Body of pancreas (tissue), 4 donors: ENCODE data around the gene PTPRN2. TPM values are rescaled to one million over a fixed set of nuclear protein-coding genes. Genes with fewer than 3 reads are reported as not detected.

Experiments used
- ATAC-seq: fragments of 150-250 bp; one replicate; pipeline ENCODE4 v1.9.1; 2016
- DNase-seq, 4 donors: peaks; one replicate each; pipeline ENCODE4 v3.0.0-alpha.2; 2019
- H3K27ac ChIP-seq, 4 donors: fragments of 200-600 bp; sonication (generic); 1 replicate in 3 of 4; 2 replicates in 1 of 4; pipeline versions ENCODE4 v1.5.1 to v1.6.1; 2016 to 2019; ENCODE audit warnings: mild to moderate bottlenecking in 1 of 4, mixed read lengths in 1 of 4, moderate library complexity in 1 of 4
- H3K27me3 ChIP-seq, 2 donors: fragments of 200-600 bp; sonication (generic); one replicate each; pipeline ENCODE4 v1.6.0; 2016; ENCODE audit warnings: mild to moderate bottlenecking in 1 of 2
- H3K36me3 ChIP-seq, 2 donors: fragments of 200-600 bp; sonication (generic); replicated peaks in 1 of 2; 2 replicates each; pipeline ENCODE4 v1.5.1; 2016; ENCODE audit warnings: low read depth in 2 of 2; ENCODE audit not compliant: insufficient read depth in 1 of 2
- H3K4me1 ChIP-seq: fragments of 200-600 bp; sonication (generic); one replicate; pipeline ENCODE4 v1.6.0; 2016
- H3K4me3 ChIP-seq, 2 donors: fragments of 200-600 bp; sonication (generic); 1 replicate in 1 of 2; 2 replicates in 1 of 2; pipeline ENCODE4 v1.5.1; 2016 to 2019
- H3K9me3 ChIP-seq, 3 donors: fragments of 200-600 bp; sonication (generic); 1 replicate in 2 of 3; 2 replicates in 1 of 3; pipeline ENCODE4 v1.5.1; 2016
- POLR2A ChIP-seq, 3 donors: fragments of 450-650 bp; IDR thresholded peaks; one replicate each; pipeline ENCODE4 v1.6.1; 2016; ENCODE audit warnings: antibody characterized with exemption in 3 of 3, mild to moderate bottlenecking in 2 of 3
- WGBS, 2 donors: methylation state at CpG; one replicate each; pipeline ENCODE4 v1.1.5; 2017; 5-methylcytosine and 5-hydroxymethylcytosine counted together
- intact Hi-C: fragments of 100-400 bp; cut with DNase I; formaldehyde crosslinking; loops from one replicate; pipeline ENCODE4 v1.15.1; 2023
- total RNA-seq, 2 donors: library from RNA; depleted of rRNA; stranded (reverse); fragments of >200 nt; gene quantifications; one replicate each; pipeline ENCODE4 v1.1.0, GENCODE V29; 2016
- TF ChIP-seq, protein P1 (sequence below), 7 experiments: fragments of 450-650 bp in 4 of 7; fragments of 200-600 bp in 3 of 7; sonication (generic) in 3 of 7; IDR thresholded peaks; one replicate each; pipeline ENCODE4 v1.5.1; 2016 to 2019; ENCODE audit warnings: antibody characterized with exemption in 7 of 7

PTPRN2 gene
- total RNA-seq, 2 donors from 2014 or later, result 31.6 to 76.1 TPM

GRCh38 chr7:158109364-158110033 is 478.1 kb downstream of the PTPRN2 start:
- WGBS, 2 donors, result 75 to 81% methylated on average over 12 of the region's 12 CpGs
- intact Hi-C loops, result no loop called here
- DNase-seq, result no peak
- TF ChIP-seq, protein P1, sequence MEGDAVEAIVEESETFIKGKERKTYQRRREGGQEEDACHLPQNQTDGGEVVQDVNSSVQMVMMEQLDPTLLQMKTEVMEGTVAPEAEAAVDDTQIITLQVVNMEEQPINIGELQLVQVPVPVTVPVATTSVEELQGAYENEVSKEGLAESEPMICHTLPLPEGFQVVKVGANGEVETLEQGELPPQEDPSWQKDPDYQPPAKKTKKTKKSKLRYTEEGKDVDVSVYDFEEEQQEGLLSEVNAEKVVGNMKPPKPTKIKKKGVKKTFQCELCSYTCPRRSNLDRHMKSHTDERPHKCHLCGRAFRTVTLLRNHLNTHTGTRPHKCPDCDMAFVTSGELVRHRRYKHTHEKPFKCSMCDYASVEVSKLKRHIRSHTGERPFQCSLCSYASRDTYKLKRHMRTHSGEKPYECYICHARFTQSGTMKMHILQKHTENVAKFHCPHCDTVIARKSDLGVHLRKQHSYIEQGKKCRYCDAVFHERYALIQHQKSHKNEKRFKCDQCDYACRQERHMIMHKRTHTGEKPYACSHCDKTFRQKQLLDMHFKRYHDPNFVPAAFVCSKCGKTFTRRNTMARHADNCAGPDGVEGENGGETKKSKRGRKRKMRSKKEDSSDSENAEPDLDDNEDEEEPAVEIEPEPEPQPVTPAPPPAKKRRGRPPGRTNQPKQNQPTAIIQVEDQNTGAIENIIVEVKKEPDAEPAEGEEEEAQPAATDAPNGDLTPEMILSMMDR (IDR thresholded peaks at IDR 0.05), result no peak
- TF ChIP-seq POLR2A (IDR thresholded peaks at IDR 0.05), result no peak
- no peak for ATAC-seq
- Histone ChIP-seq H3K27ac (no peak overlapping the region), H3K4me1 (no peaks in the 10 kb centered on the region), H3K36me3 (no peaks in the 10 kb centered on the region), H3K9me3 (no peaks in the 10 kb centered on the region), H3K4me3 (no peak overlapping the region), H3K27me3 (no peaks in the 10 kb centered on the region)

- Histone ChIP-seq H3K4me3 (no peak overlapping the region), H3K27ac (no peak overlapping the region), H3K27me3 (no peaks in the 10 kb centered on the region), H3K36me3 (no peaks in the 10 kb centered on the region), H3K4me1 (no peaks in the 10 kb centered on the region), H3K9me3 (no peaks in the 10 kb centered on the region)
- intact Hi-C loops, result no loop called here
- 89 to 90% methylated on average over 4 of the region's 4 CpGs for WGBS, 2 donors
- no peak for TF ChIP-seq POLR2A (IDR thresholded peaks at IDR 0.05)
- TF ChIP-seq, protein P1 (IDR thresholded peaks at IDR 0.05), result no peak
- no peak for DNase-seq
- ATAC-seq, result no peak
These were observed 478.9 kb downstream of the PTPRN2 start for GRCh38 chr7:158108646-158109293.

- Histone ChIP-seq H3K36me3 (no peaks in the 10 kb centered on the region), H3K27ac (no peak overlapping the region), H3K4me1 (no peaks in the 10 kb centered on the region), H3K4me3 (no peak overlapping the region), H3K27me3 (no peaks in the 10 kb centered on the region), H3K9me3 (no peaks in the 10 kb centered on the region)
- DNase-seq, result no peak
- no peak for ATAC-seq
- intact Hi-C loops, result no loop called here
- TF ChIP-seq, protein P1 (IDR thresholded peaks at IDR 0.05), result no peak
- no peak for TF ChIP-seq POLR2A (IDR thresholded peaks at IDR 0.05)
- 85 to 100% methylated on average over 2 of the region's 2 CpGs for WGBS, 2 donors
These were observed 479.8 kb downstream of the PTPRN2 start for GRCh38 chr7:158107806-158108205.

- TF ChIP-seq POLR2A (IDR thresholded peaks at IDR 0.05), result no peak
- TF ChIP-seq, protein P1 (IDR thresholded peaks at IDR 0.05), result no peak
- WGBS, 2 donors, result 67 to 84% methylated on average over 3 of the region's 3 CpGs
- Histone ChIP-seq H3K36me3 (no peaks in the 10 kb centered on the region), H3K4me1 (no peaks in the 10 kb centered on the region), H3K27ac (no peak overlapping the region), H3K4me3 (no peak overlapping the region), H3K27me3 (no peaks in the 10 kb centered on the region), H3K9me3 (no peaks in the 10 kb centered on the region)
- ATAC-seq, result no peak
- intact Hi-C loops, result no loop called here
- DNase-seq, result no peak
These were observed 481.4 kb downstream of the PTPRN2 start for GRCh38 chr7:158106272-158106671.

DNA sequence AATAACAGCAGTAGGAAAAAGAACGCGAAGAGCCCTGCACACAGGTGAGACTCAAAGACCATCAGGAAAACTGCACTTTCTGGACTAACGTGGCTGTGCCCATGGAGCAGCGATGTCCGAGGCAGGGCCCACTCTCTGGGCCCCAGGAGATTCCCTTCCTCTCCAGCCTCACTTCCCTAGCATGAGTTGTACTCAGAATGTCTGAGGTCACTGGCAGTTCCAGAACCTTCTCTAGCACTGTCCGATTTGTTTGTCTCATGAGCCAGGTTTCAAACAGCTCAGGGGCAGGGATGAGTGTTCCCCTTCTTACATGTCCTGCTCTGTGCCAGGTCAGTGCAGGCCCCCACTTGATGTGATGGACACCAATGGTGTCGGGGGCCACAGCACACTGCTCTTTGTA is 484.2 kb downstream of the PTPRN2 start:
- Histone ChIP-seq H3K9me3 (no peaks in the 10 kb centered on the region), H3K27me3 (no peaks in the 10 kb centered on the region), H3K4me3 (no peak overlapping the region), H3K4me1 (no peaks in the 10 kb centered on the region), H3K36me3 (no peaks in the 10 kb centered on the region), H3K27ac (no peak overlapping the region)
- ATAC-seq (no peak), DNase-seq (no peak)
- TF ChIP-seq, protein P1 (IDR thresholded peaks at IDR 0.05), result no peak
- no peak for TF ChIP-seq POLR2A (IDR thresholded peaks at IDR 0.05)
- WGBS, 2 donors, result 92 to 93% methylated on average over 7 of the region's 7 CpGs
- intact Hi-C loops, result no loop called here
